NOMO-1 treated with dmso at 0.1 percent for 144 hours (cell line): ENCODE measurements around the gene MTPN.

Source experiments
- DNase-seq: peaks from one replicate; lab custom pipeline; 2025; ENCODE audit not compliant: unreplicated experiment; lab: John Stamatoyannopoulos, UW

Gene MTPN

GRCh38 chr7:135889823-135890222 is 87.3 kb downstream of the MTPN start:
- no peak for DNase-seq

GRCh38 chr7:135888740-135889139 is 88.4 kb downstream of the MTPN start:
- DNase-seq = no peak

- DNase-seq = no peak
Observed at GRCh38 chr7:135886345-135887132, 90.6 kb downstream of the MTPN start.

- no peak for DNase-seq
Observed at GRCh38 chr7:135884495-135885232, 92.5 kb downstream of the MTPN start.

- no peak for DNase-seq
Observed at GRCh38 chr7:135879233-135879632, 97.9 kb downstream of the MTPN start.

- DNase-seq = no peak
Observed at GRCh38 chr7:135878284-135878683, 98.9 kb downstream of the MTPN start.

GRCh38 chr7:135877805-135878204 is 99.4 kb downstream of the MTPN start:
- DNase-seq = no peak
